ENCODE results near the gene LSM4.

The LSM4 gene

GRCh38 chr19:18274219-18274780, 48.6 kb downstream of the LSM4 start, which contains the start of gene IQCN:
Gene IQCN, minus strand, starts transcription at chr19:18274452. Its CDS starts 4,974 bp downstream, at chr19:18269478.
- DNase-seq: no peak

- no peak for DNase-seq
Measured at GRCh38 chr19:18273561-18274218, 49.2 kb downstream of the LSM4 start.

GRCh38 chr19:18271433-18271841, 51.4 kb downstream of the LSM4 start:
- no peak for DNase-seq

- DNase-seq: no peak
Measured at GRCh38 chr19:18270326-18270725, 52.5 kb downstream of the LSM4 start.

GRCh38 chr19:18269070-18269723, 53.7 kb downstream of the LSM4 start:
- DNase-seq: no peak

- no peak for DNase-seq
Measured at GRCh38 chr19:18266771-18267686, 55.8 kb downstream of the LSM4 start.

GRCh38 chr19:18265582-18265981, 57.3 kb downstream of the LSM4 start:
- no peak for DNase-seq

- no peak for DNase-seq
Measured at GRCh38 chr19:18264971-18265540, 57.8 kb downstream of the LSM4 start.

GRCh38 chr19:18264137-18264854, 58.6 kb downstream of the LSM4 start:
- DNase-seq: no peak

- DNase-seq: no peak
Measured at GRCh38 chr19:18263324-18264136, 59.3 kb downstream of the LSM4 start.

- DNase-seq: no peak
Measured at GRCh38 chr19:18262917-18263316, 60.0 kb downstream of the LSM4 start.

GRCh38 chr19:18262144-18262543, 60.7 kb downstream of the LSM4 start:
- no peak for DNase-seq

- DNase-seq: no peak
Measured at GRCh38 chr19:18261474-18261873, 61.4 kb downstream of the LSM4 start.

- no peak for DNase-seq
Measured at GRCh38 chr19:18259893-18260292, 63.0 kb downstream of the LSM4 start.

GRCh38 chr19:18257503-18258470, 65.1 kb downstream of the LSM4 start:
- DNase-seq: no peak

Measured in NCI-H510A treated with DMSO at 0.1 percent for 48 hours (cell line).